Nephron progenitor cell (in vitro differentiated cells): ENCODE results near the gene TLE3.
"Not testable (repeated sequence)": the region's sequence is repeated elsewhere in the genome, so short reads cannot be mapped to it uniquely, and the experiment has no call there.

Experiments used
- DNase-seq: peaks from one replicate; pipeline ENCODE4 v3.0.0; 2021
- H3K27ac Mint-ChIP-seq: 2 replicates; pipeline ENCODE4 v1.8.0; 2021; ENCODE audit warnings: mild to moderate bottlenecking, moderate library complexity, mixed read lengths
- H3K27me3 Mint-ChIP-seq: 2 replicates; pipeline ENCODE4 v1.8.0; 2021; ENCODE audit warnings: mild to moderate bottlenecking, low read depth, mixed read lengths; ENCODE audit not compliant: poor library complexity
- H3K36me3 Mint-ChIP-seq: 2 replicates; pipeline ENCODE4 v1.8.0; 2021; ENCODE audit warnings: low read depth, mixed read lengths
- H3K4me1 Mint-ChIP-seq: 2 replicates; pipeline ENCODE4 v1.8.0; 2021; ENCODE audit warnings: mixed read lengths
- H3K4me3 Mint-ChIP-seq: 2 replicates; pipeline ENCODE4 v1.8.0; 2021; ENCODE audit warnings: mild to moderate bottlenecking, moderate library complexity, mixed read lengths
- H3K9me3 Mint-ChIP-seq: 2 replicates; pipeline ENCODE4 v1.8.0; 2021; ENCODE audit warnings: mild to moderate bottlenecking, moderate library complexity, mixed read lengths
- CTCF ChIP-seq: fragments of 200-600 bp; sonication (generic); IDR thresholded peaks from 2 replicates; pipeline ENCODE4 v1.5.0; 2021; ENCODE audit warnings: antibody characterized with exemption

The TLE3 gene

GRCh38 chr15:70114221-70114620 is 16.5 kb upstream of the TLE3 start:
- no peaks in the 10 kb centered on the region for H3K36me3 Mint-ChIP-seq

GRCh38 chr15:70113304-70113700 is 15.6 kb upstream of the TLE3 start:
- Mint-ChIP-seq H3K27ac (no peak overlapping the region), H3K4me1 (peaks cover 41% of the 10 kb centered on the region), H3K27me3 (peaks cover 41% of the 10 kb centered on the region), H3K9me3 (no peaks in the 10 kb centered on the region), H3K36me3 (no peaks in the 10 kb centered on the region), H3K4me3 (no peak overlapping the region)
- TF ChIP-seq CTCF = no peak
- no peak for DNase-seq

More at GRCh38 chr15:70114221-70114620, 16.5 kb upstream of the TLE3 start:
- Mint-ChIP-seq H3K4me1 (peaks cover 41% of the 10 kb centered on the region), H3K27me3 (peaks cover 38% of the 10 kb centered on the region), H3K27ac (no peak overlapping the region), H3K4me3 (no peak overlapping the region), H3K9me3 (no peaks in the 10 kb centered on the region)
- DNase-seq = no peak
- no peak for TF ChIP-seq CTCF

- not testable (repeated sequence) for DNase-seq, H3K36me3 Mint-ChIP-seq, H3K27ac Mint-ChIP-seq, H3K4me3 Mint-ChIP-seq, H3K9me3 Mint-ChIP-seq
- Mint-ChIP-seq H3K4me1 (peaks cover 41% of the 10 kb centered on the region), H3K27me3 (peaks cover 42% of the 10 kb centered on the region)
Observed at GRCh38 chr15:70112572-70113303, 15.0 kb upstream of the TLE3 start.

GRCh38 chr15:70112074-70112395 is 14.3 kb upstream of the TLE3 start:
- H3K27ac Mint-ChIP-seq = peak overlapping the region; percentile 12
- no peaks in the 10 kb centered on the region for H3K9me3 Mint-ChIP-seq
- no peak for DNase-seq
- H3K4me3 Mint-ChIP-seq = peak overlapping the region; percentile 42
- H3K36me3 Mint-ChIP-seq = no peaks in the 10 kb centered on the region
- no peak for TF ChIP-seq CTCF
- peaks cover 43% of the 10 kb centered on the region for H3K27me3 Mint-ChIP-seq
- H3K4me1 Mint-ChIP-seq = peaks cover 41% of the 10 kb centered on the region

- Mint-ChIP-seq H3K27me3 (peaks cover 44% of the 10 kb centered on the region), H3K4me1 (peaks cover 41% of the 10 kb centered on the region), H3K9me3 (no peaks in the 10 kb centered on the region), H3K27ac (peak overlapping the region; percentile 29), H3K4me3 (peak overlapping the region; percentile 59), H3K36me3 (no peaks in the 10 kb centered on the region)
- no peak for TF ChIP-seq CTCF
- peak; percentile 82 for DNase-seq
Observed at GRCh38 chr15:70111203-70112073, 13.7 kb upstream of the TLE3 start.

- H3K4me1 Mint-ChIP-seq = peaks cover 40% of the 10 kb centered on the region
- no peak for TF ChIP-seq CTCF
Observed at GRCh38 chr15:70109978-70110377, 12.3 kb upstream of the TLE3 start.

More at GRCh38 chr15:70109978-70110377, 12.3 kb upstream of the TLE3 start:
- H3K27ac Mint-ChIP-seq = no peak overlapping the region
- H3K27me3 Mint-ChIP-seq = peaks cover 46% of the 10 kb centered on the region
- H3K4me3 Mint-ChIP-seq = no peak overlapping the region
- no peaks in the 10 kb centered on the region for H3K9me3 Mint-ChIP-seq
- DNase-seq = no peak
- no peaks in the 10 kb centered on the region for H3K36me3 Mint-ChIP-seq
